A549 (cell line): ENCODE measurements around the gene MT3. TPM values are rescaled to one million over a fixed set of nuclear protein-coding genes. Genes with fewer than 3 reads are reported as not detected.

ENCODE experiments used
- ATAC-seq, 2 experiments: fragments of 200-7000 bp in 1 of 2; fragments of >200 bp in 1 of 2; cut with Nextera tagmentation in 1 of 2; cut with Tn5 transposase in 1 of 2; 3 replicates each; pipeline versions ENCODE4 v1.8.0 to v1.9.1; 2018 to 2020; ENCODE audit warnings: mild to moderate bottlenecking in 1 of 2, moderate library complexity in 1 of 2
- CTCF ChIA-PET: fragments of 300-600 bp; sonication (Branson Sonifier 250); formaldehyde crosslinking; extraction: SDS; loops from one replicate; lab custom pipeline; 2021; ENCODE audit warnings: antibody characterized with exemption, inconsistent platforms; lab: Yijun Ruan, JAX
- POLR2A ChIA-PET: fragments of 350-600 bp; formaldehyde crosslinking; extraction: SDS; loops from one replicate; lab custom pipeline; 2021; ENCODE audit warnings: antibody characterized with exemption, inconsistent platforms; lab: Yijun Ruan, JAX
- DNase-seq, 2 experiments: peaks; one replicate each; pipeline versions ENCODE4 v3.0.0 to v3.0.0-alpha.2; 2011 to 2016; ENCODE audit warnings: low read depth in 1 of 2, low spot score in 1 of 2
- FAIRE-seq: peaks from 2 replicates; lab custom pipeline; 2011; peaks lifted over from hg19 to GRCh38; lab: Jason Lieb, UNC
- H3K27ac ChIP-seq, 2 experiments: fragments of >200 bp; sonication (Bioruptor Twin); formaldehyde crosslinking; 3 replicates each; pipeline ENCODE4 v1.5.1; 2016 to 2017
- H3K4me1 ChIP-seq: fragments of >200 bp; sonication (Bioruptor Twin); formaldehyde crosslinking; 3 replicates; pipeline ENCODE4 v1.6.1; 2016
- H3K4me2 ChIP-seq: fragments of >200 bp; sonication (Bioruptor Twin); formaldehyde crosslinking; 3 replicates; pipeline ENCODE4 v1.6.1; 2016
- H3K4me3 ChIP-seq: fragments of >200 bp; sonication (Bioruptor Twin); formaldehyde crosslinking; 3 replicates; pipeline ENCODE4 v1.5.1; 2016
- H3K9me3 ChIP-seq: fragments of >200 bp; sonication (Bioruptor Twin); formaldehyde crosslinking; 3 replicates; pipeline ENCODE4 v1.6.1; 2016
- CBX8 ChIP-seq: fragments of 200-600 bp; sonication (generic); IDR thresholded peaks from 2 replicates; pipeline ENCODE4 v1.6.1; 2016
- CEBPB ChIP-seq, 2 experiments: fragments of >200 bp in 1 of 2; sonication (Bioruptor Twin) in 1 of 2; formaldehyde crosslinking in 1 of 2; IDR thresholded peaks; 2 replicates each; pipeline ENCODE4 v1.6.1; 2012 to 2016
- EHMT2 ChIP-seq: fragments of 200-600 bp; sonication (generic); IDR thresholded peaks from 2 replicates; pipeline ENCODE4 v1.6.1; 2016; ENCODE audit warnings: antibody characterized with exemption, low read depth, mild to moderate bottlenecking, moderate library complexity
- EP300 ChIP-seq, 2 experiments: fragments of >200 bp; sonication (Bioruptor Twin); formaldehyde crosslinking; IDR thresholded peaks; 2 replicates in 1 of 2; 3 replicates in 1 of 2; pipeline ENCODE4 v1.6.1; 2016 to 2017
- ESRRA ChIP-seq: fragments of 150-350 bp; IDR thresholded peaks from 2 replicates; pipeline ENCODE4 v1.6.1; 2014; ENCODE audit warnings: mild to moderate bottlenecking, low read length, borderline replicate concordance
- FOSB ChIP-seq: fragments of 250-450 bp; sonication (Bioruptor Pico); IDR thresholded peaks from 2 replicates; pipeline ENCODE4 v1.5.0; 2020; ENCODE audit warnings: mild to moderate bottlenecking, moderate library complexity
- FOSL2 ChIP-seq, 2 experiments: fragments of 450-650 bp in 1 of 2; fragments of >200 bp in 1 of 2; sonication (Bioruptor Twin) in 1 of 2; formaldehyde crosslinking; IDR thresholded peaks; 2 replicates each; pipeline versions ENCODE4 v1.5.0 to v1.6.1; 2016 to 2020; ENCODE audit warnings: mild to moderate bottlenecking in 1 of 2, moderate library complexity in 1 of 2
- GATA3 ChIP-seq: IDR thresholded peaks from 2 replicates; pipeline ENCODE4 v1.6.1; 2012; ENCODE audit warnings: borderline replicate concordance
- HEYL ChIP-seq: fragments of 250-450 bp; sonication (Bioruptor Pico); IDR thresholded peaks from 2 replicates; pipeline ENCODE4 v1.8.0; 2021; ENCODE audit warnings: mild to moderate bottlenecking, moderate library complexity
- HOXB13 ChIP-seq: fragments of 250-450 bp; sonication (Bioruptor Pico); IDR thresholded peaks from 2 replicates; pipeline ENCODE4 v1.5.0; 2020; ENCODE audit warnings: low read depth, mild to moderate bottlenecking, moderate library complexity
- JUN ChIP-seq, 2 experiments: fragments of >200 bp; sonication (Bioruptor Twin); formaldehyde crosslinking; IDR thresholded peaks; 2 replicates in 1 of 2; 3 replicates in 1 of 2; pipeline ENCODE4 v1.6.1; 2016 to 2017
- KDM5A ChIP-seq: fragments of 200-600 bp; sonication (generic); IDR thresholded peaks from 2 replicates; pipeline ENCODE4 v1.6.1; 2016; ENCODE audit warnings: antibody characterized with exemption, mild to moderate bottlenecking
- MAZ ChIP-seq: fragments of 150-350 bp; IDR thresholded peaks from 2 replicates; pipeline ENCODE4 v1.6.1; 2014; ENCODE audit warnings: antibody characterized with exemption, low read depth, low read length, borderline replicate concordance
- MYC ChIP-seq: IDR thresholded peaks from 2 replicates; pipeline ENCODE4 v1.6.1; 2012; ENCODE audit warnings: mild to moderate bottlenecking, inconsistent platforms, low read length, improper control_type of control experiment, borderline replicate concordance
- PHF8 ChIP-seq: fragments of 200-600 bp; sonication (generic); IDR thresholded peaks from 2 replicates; pipeline ENCODE4 v1.6.1; 2016; ENCODE audit warnings: low read depth, mild to moderate bottlenecking, antibody characterized with exemption, moderate library complexity, borderline replicate concordance
- POLR2A ChIP-seq: IDR thresholded peaks from 2 replicates; pipeline ENCODE4 v1.6.1; 2012; ENCODE audit warnings: mild to moderate bottlenecking, low read length
- POLR2AphosphoS2 ChIP-seq: conservative IDR thresholded peaks from 2 replicates; pipeline ENCODE4 v1.6.1; 2012; ENCODE audit warnings: low read length, improper control_type of control experiment, inconsistent platforms
- RFX5 ChIP-seq: fragments of 450-650 bp; IDR thresholded peaks from 2 replicates; pipeline ENCODE4 v1.7.1; 2014; ENCODE audit warnings: antibody characterized with exemption, mild to moderate bottlenecking, moderate library complexity
- RNF2 ChIP-seq: fragments of 200-600 bp; sonication (generic); IDR thresholded peaks from 2 replicates; pipeline ENCODE4 v1.6.1; 2016; ENCODE audit warnings: low read depth, mild to moderate bottlenecking, antibody characterized with exemption, moderate library complexity, borderline replicate concordance
- ZC3H11A ChIP-seq: fragments of 450-650 bp; IDR thresholded peaks from 2 replicates; pipeline ENCODE4 v1.6.1; 2014; ENCODE audit warnings: antibody characterized with exemption, mild to moderate bottlenecking
- ZNF302 ChIP-seq: fragments of 250-450 bp; sonication (Bioruptor Pico); IDR thresholded peaks from 2 replicates; pipeline ENCODE4 v1.9.0; 2021; ENCODE audit warnings: inconsistent platforms, mild to moderate bottlenecking, moderate library complexity
- WGBS: methylation state at CpG from one replicate; pipeline ENCODE4 v1.1.6; 2017; ENCODE audit errors: missing lambda C conversion rate; 5-methylcytosine and 5-hydroxymethylcytosine counted together
- polyA plus RNA-seq, 4 experiments: library from polyadenylated mRNA; depleted of rRNA in 3 of 4; stranded (reverse); fragments of >200 nt; fragmentation: RNase III in 1 of 4; extraction: RNeasy Plus Mini Kit Qiagen cat#74134 plus additional on column Dnase treatment in 1 of 4; gene quantifications; 2 replicates in 3 of 4; 3 replicates in 1 of 4; pipeline ENCODE4 v1.2.3, GENCODE V29; 2011 to 2017
- TF ChIP-seq, protein P1 (sequence below): IDR thresholded peaks from 2 replicates; pipeline ENCODE4 v1.6.1; 2012; ENCODE audit warnings: low read depth, borderline replicate concordance
- TF ChIP-seq, protein P2 (sequence below): IDR thresholded peaks from 2 replicates; pipeline ENCODE4 v1.6.1; 2012
- TF ChIP-seq, protein P3 (sequence below): fragments of 450-650 bp; IDR thresholded peaks from 2 replicates; pipeline ENCODE4 v1.6.1; 2014; ENCODE audit warnings: antibody characterized with exemption
- TF ChIP-seq, protein P4 (sequence below): fragments of 250-450 bp; sonication (Bioruptor Pico); IDR thresholded peaks from 2 replicates; pipeline ENCODE4 v1.5.0; 2021; ENCODE audit warnings: mild to moderate bottlenecking, moderate library complexity, borderline replicate concordance
- TF ChIP-seq, protein P5 (sequence below): fragments of >200 bp; sonication (Bioruptor Twin); formaldehyde crosslinking; IDR thresholded peaks from 3 replicates; pipeline ENCODE4 v1.5.1; 2016

MT3 gene
- polyA plus RNA-seq, 2 of the 4 experiments (the other 2 are of a cell fraction): 0.16 to 0.21 TPM

DNA sequence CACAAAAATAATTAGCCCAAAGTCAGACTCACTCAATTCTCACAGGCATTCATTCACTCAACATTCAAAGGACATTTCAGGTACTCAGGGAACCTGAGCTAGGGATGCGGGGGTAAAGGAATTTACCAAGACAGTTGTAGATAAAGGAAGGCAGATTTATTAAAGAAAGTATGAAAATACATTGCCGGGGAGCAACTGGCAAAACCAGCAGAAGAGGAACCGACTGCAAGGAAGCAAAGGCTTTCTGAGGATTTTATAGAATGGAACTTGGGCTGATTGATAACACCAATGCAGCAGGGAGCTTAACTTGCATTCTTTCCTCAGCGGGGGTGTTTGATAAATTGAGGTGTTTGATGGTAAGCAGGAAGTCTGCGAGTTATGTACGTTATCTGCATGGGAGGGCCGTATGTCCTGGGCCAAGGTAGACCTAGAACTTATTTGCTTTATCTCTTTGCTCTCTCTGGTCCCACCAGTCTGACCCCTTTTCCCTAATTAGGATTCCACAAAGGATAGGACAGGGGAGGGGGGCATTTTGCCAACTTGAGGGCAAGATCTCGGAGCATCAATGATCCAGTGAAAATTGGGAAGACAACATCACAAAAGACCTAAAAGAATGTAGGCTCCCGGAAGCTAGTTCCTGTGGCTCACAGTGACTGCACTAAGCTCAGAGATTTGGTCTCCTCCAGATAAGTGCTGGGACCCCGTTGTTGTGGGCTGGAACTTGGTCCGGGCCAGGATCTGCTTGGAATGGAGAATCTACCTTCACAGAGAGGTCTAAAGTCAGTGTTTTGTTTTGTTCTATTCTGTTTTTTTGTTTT lies 5.8 kb upstream of the MT3 start (continued):
- TF ChIP-seq, protein P1, sequence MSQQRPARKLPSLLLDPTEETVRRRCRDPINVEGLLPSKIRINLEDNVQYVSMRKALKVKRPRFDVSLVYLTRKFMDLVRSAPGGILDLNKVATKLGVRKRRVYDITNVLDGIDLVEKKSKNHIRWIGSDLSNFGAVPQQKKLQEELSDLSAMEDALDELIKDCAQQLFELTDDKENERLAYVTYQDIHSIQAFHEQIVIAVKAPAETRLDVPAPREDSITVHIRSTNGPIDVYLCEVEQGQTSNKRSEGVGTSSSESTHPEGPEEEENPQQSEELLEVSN: no peak

DNA sequence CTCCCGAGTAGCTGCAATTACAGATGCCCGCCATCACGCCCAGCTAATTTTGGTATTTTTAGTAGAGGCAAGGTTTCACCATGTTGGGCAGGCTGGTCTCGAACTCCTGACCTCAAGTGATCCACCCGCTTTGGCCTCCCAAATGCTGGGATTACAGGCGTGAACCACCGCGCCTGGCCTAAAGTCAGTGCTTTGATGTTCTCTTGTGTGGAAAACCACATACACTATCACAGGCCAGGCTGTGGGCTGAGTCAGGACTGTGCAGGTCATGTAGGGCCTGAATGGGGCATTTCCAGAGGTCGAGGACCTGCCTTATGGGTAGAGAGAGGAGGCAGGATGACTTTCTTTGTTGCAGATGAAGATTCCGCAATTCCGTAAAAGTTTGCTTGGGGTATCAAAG lies 5.1 kb upstream of the MT3 start:
- DNase-seq (no peak), FAIRE-seq (no peak)
- 82% methylated on average over 11 of the region's 11 CpGs for WGBS
- CTCF ChIA-PET: no interaction called here
- H3K4me1 ChIP-seq: peaks cover 10% of the 10 kb centered on the region; the same call in 2 of the 3 replicates
- TF ChIP-seq RFX5 (no peak), HEYL (CRISPR knock-in tag) (no peak), CBX8 (no peak), ZNF302 (CRISPR knock-in tag) (no peak), MYC (no peak), KDM5A (no peak), JUN (IDR thresholded peaks at IDR 0.05) (no peak), FOSB (CRISPR knock-in tag) (no peak)
- TF ChIP-seq, protein P2, sequence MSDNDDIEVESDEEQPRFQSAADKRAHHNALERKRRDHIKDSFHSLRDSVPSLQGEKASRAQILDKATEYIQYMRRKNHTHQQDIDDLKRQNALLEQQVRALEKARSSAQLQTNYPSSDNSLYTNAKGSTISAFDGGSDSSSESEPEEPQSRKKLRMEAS: no peak
- TF ChIP-seq, all 56 proteins: peak for 0
- Histone ChIP-seq H3K4me3 (no peak overlapping the region), H3K27ac (no peak overlapping the region), H3K9me3 (no peaks in the 10 kb centered on the region), H3K4me2 (no peak overlapping the region)
- POLR2A ChIA-PET: no interaction called here
- ATAC-seq: no peak

DNA sequence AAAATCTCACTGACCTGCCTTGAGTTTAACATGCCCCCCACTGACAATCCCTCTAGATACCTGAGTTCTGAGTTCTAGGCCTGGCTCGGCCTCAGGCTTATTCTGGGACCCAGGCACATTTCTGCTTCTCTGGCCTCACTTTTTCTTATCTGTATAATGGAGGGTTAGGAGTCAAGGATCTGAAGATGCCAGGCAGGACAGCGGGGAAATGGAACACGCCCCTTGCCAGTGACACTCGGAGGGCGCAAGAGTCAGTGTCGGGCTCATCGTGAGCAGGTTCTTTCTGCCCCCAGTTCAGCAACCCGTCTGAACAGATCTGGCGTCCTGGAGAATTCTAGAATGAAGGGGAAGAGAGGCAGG lies 567 bp upstream of the MT3 start:
- CTCF ChIA-PET: interaction anchor here (1.0 to 1.4 kb wide), 3 partner anchors 12 to 66 kb away, joined by 3 to 4 read pairs (median 3); no protein-coding TSS in a partner anchor
- peak overlapping the region; percentile 36 for H3K4me3 ChIP-seq
- H3K4me2 ChIP-seq: peak overlapping the region; percentile 83
- no peaks in the 10 kb centered on the region for H3K9me3 ChIP-seq
- no peak overlapping the region for H3K27ac ChIP-seq
- TF ChIP-seq FOSL2 (IDR thresholded peaks at IDR 0.05) (no peak), FOSL2 (CRISPR knock-in tag; IDR thresholded peaks at IDR 0.05) (no peak), MAZ (no peak), POLR2A (no peak), ESRRA (no peak), CEBPB (IDR thresholded peaks at IDR 0.05) (no peak), PHF8 (no peak), CBX8 (no peak), HOXB13 (CRISPR knock-in tag) (no peak), EP300 (IDR thresholded peaks at IDR 0.05) (no peak), POLR2AphosphoS2 (no peak), EHMT2 (no peak), RNF2 (no peak), HEYL (CRISPR knock-in tag) (no peak), GATA3 (no peak), ZC3H11A (no peak)
- TF ChIP-seq, protein P3, sequence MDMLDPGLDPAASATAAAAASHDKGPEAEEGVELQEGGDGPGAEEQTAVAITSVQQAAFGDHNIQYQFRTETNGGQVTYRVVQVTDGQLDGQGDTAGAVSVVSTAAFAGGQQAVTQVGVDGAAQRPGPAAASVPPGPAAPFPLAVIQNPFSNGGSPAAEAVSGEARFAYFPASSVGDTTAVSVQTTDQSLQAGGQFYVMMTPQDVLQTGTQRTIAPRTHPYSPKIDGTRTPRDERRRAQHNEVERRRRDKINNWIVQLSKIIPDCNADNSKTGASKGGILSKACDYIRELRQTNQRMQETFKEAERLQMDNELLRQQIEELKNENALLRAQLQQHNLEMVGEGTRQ: no peak
- TF ChIP-seq, protein P4, sequence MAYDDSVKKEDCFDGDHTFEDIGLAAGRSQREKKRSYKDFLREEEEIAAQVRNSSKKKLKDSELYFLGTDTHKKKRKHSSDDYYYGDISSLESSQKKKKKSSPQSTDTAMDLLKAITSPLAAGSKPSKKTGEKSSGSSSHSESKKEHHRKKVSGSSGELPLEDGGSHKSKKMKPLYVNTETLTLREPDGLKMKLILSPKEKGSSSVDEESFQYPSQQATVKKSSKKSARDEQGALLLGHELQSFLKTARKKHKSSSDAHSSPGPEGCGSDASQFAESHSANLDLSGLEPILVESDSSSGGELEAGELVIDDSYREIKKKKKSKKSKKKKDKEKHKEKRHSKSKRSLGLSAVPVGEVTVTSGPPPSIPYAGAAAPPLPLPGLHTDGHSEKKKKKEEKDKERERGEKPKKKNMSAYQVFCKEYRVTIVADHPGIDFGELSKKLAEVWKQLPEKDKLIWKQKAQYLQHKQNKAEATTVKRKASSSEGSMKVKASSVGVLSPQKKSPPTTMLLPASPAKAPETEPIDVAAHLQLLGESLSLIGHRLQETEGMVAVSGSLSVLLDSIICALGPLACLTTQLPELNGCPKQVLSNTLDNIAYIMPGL (CRISPR knock-in tag): no peak
- TF ChIP-seq, protein P2: no peak
- TF ChIP-seq, protein P5, sequence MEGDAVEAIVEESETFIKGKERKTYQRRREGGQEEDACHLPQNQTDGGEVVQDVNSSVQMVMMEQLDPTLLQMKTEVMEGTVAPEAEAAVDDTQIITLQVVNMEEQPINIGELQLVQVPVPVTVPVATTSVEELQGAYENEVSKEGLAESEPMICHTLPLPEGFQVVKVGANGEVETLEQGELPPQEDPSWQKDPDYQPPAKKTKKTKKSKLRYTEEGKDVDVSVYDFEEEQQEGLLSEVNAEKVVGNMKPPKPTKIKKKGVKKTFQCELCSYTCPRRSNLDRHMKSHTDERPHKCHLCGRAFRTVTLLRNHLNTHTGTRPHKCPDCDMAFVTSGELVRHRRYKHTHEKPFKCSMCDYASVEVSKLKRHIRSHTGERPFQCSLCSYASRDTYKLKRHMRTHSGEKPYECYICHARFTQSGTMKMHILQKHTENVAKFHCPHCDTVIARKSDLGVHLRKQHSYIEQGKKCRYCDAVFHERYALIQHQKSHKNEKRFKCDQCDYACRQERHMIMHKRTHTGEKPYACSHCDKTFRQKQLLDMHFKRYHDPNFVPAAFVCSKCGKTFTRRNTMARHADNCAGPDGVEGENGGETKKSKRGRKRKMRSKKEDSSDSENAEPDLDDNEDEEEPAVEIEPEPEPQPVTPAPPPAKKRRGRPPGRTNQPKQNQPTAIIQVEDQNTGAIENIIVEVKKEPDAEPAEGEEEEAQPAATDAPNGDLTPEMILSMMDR: no peak
- ATAC-seq (no peak), DNase-seq (no peak), FAIRE-seq (no peak)
- 86% methylated on average over 9 of the region's 9 CpGs for WGBS
- POLR2A ChIA-PET: no interaction called here
- H3K4me1 ChIP-seq: no peaks in the 10 kb centered on the region
